ENCODE results near the gene BABAM2.

- TF ChIP-seq, protein P1, sequence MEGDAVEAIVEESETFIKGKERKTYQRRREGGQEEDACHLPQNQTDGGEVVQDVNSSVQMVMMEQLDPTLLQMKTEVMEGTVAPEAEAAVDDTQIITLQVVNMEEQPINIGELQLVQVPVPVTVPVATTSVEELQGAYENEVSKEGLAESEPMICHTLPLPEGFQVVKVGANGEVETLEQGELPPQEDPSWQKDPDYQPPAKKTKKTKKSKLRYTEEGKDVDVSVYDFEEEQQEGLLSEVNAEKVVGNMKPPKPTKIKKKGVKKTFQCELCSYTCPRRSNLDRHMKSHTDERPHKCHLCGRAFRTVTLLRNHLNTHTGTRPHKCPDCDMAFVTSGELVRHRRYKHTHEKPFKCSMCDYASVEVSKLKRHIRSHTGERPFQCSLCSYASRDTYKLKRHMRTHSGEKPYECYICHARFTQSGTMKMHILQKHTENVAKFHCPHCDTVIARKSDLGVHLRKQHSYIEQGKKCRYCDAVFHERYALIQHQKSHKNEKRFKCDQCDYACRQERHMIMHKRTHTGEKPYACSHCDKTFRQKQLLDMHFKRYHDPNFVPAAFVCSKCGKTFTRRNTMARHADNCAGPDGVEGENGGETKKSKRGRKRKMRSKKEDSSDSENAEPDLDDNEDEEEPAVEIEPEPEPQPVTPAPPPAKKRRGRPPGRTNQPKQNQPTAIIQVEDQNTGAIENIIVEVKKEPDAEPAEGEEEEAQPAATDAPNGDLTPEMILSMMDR (IDR thresholded peaks at IDR 0.05): no peak
- no peak for TF ChIP-seq POLR2A (IDR thresholded peaks at IDR 0.05)
Measured at GRCh38 chr2:28351621-28352020, 461.1 kb downstream of the BABAM2 start.

Measured in heart left ventricle (tissue), 13 donors.